NOMO-1 treated with dmso at 0.1 percent for 144 hours (cell line): ENCODE results near the gene HOXB2.

Source experiments
- DNase-seq: peaks from one replicate; lab custom pipeline; 2025; ENCODE audit not compliant: unreplicated experiment; lab: John Stamatoyannopoulos, UW

HOXB2 gene

GRCh38 chr17:48553826-48554225, 8.9 kb upstream of the HOXB2 start:
- DNase-seq, result no peak

- DNase-seq, result no peak
These were observed 8.3 kb upstream of the HOXB2 start for GRCh38 chr17:48553190-48553547.

- DNase-seq, result no peak
These were observed 7.7 kb upstream of the HOXB2 start for GRCh38 chr17:48552466-48553189.

- no peak for DNase-seq
These were observed 6.9 kb upstream of the HOXB2 start for GRCh38 chr17:48551596-48552465.

- no peak for DNase-seq
These were observed 6.3 kb upstream of the HOXB2 start for GRCh38 chr17:48551214-48551555.

GRCh38 chr17:48550502-48551213, 5.7 kb upstream of the HOXB2 start:
- no peak for DNase-seq

GRCh38 chr17:48549914-48550501, 5.1 kb upstream of the HOXB2 start:
- no peak for DNase-seq

GRCh38 chr17:48549281-48549630, 4.3 kb upstream of the HOXB2 start:
- DNase-seq, result no peak

- no peak for DNase-seq
These were observed 3.8 kb upstream of the HOXB2 start for GRCh38 chr17:48548523-48549280.

GRCh38 chr17:48547808-48548522, 3.1 kb upstream of the HOXB2 start:
- DNase-seq, result no peak

GRCh38 chr17:48546924-48547807, 2.3 kb upstream of the HOXB2 start:
- DNase-seq, result no peak

- no peak for DNase-seq
These were observed 1.4 kb upstream of the HOXB2 start for GRCh38 chr17:48546137-48546923.

GRCh38 chr17:48545539-48545938, 630 bp upstream of the HOXB2 start:
- no peak for DNase-seq

GRCh38 chr17:48544349-48545021, 424 bp downstream of the HOXB2 start:
- DNase-seq, result no peak

- no peak for DNase-seq
These were observed 1.0 kb downstream of the HOXB2 start for GRCh38 chr17:48543854-48544348.

- DNase-seq, result no peak
These were observed 1.6 kb downstream of the HOXB2 start for GRCh38 chr17:48543107-48543853.

- DNase-seq, result no peak
These were observed 2.2 kb downstream of the HOXB2 start for GRCh38 chr17:48542698-48543106.
